Effector memory CD4-positive, alpha-beta T cell (primary cell): ENCODE measurements around the gene ZNF606.

Experiments
- DNase-seq, 3 donors: peaks; one replicate each; pipeline ENCODE4 v3.0.0-alpha.2; 2020
- H3K27ac ChIP-seq: 2 replicates; pipeline ENCODE4 v1.7.0; 2013; ENCODE audit warnings: mild to moderate bottlenecking, low read length, moderate library complexity; ENCODE audit not compliant: insufficient read depth, poor library complexity, severe bottlenecking
- H3K27me3 ChIP-seq: replicated peaks from 2 replicates; pipeline ENCODE4 v1.7.0; 2013; ENCODE audit warnings: mild to moderate bottlenecking, low read length; ENCODE audit not compliant: insufficient read depth, control insufficient read depth, poor library complexity, severe bottlenecking
- H3K36me3 ChIP-seq: 2 replicates; pipeline ENCODE4 v1.7.0; 2013; ENCODE audit warnings: mild to moderate bottlenecking, low read length, moderate library complexity; ENCODE audit not compliant: control insufficient read depth, insufficient read depth
- H3K4me1 ChIP-seq: 2 replicates; pipeline ENCODE4 v1.7.0; 2013; ENCODE audit warnings: low read length, mild to moderate bottlenecking; ENCODE audit not compliant: control insufficient read depth, insufficient read depth, poor library complexity, severe bottlenecking
- H3K4me3 ChIP-seq: 2 replicates; pipeline ENCODE4 v1.7.0; 2013; ENCODE audit warnings: low read length, low read depth, mild to moderate bottlenecking; ENCODE audit not compliant: insufficient read depth, poor library complexity, severe bottlenecking
- H3K9me3 ChIP-seq: 2 replicates; pipeline ENCODE4 v1.7.0; 2013; ENCODE audit warnings: mild to moderate bottlenecking, low read length, moderate library complexity; ENCODE audit not compliant: control insufficient read depth

Gene ZNF606

DNA sequence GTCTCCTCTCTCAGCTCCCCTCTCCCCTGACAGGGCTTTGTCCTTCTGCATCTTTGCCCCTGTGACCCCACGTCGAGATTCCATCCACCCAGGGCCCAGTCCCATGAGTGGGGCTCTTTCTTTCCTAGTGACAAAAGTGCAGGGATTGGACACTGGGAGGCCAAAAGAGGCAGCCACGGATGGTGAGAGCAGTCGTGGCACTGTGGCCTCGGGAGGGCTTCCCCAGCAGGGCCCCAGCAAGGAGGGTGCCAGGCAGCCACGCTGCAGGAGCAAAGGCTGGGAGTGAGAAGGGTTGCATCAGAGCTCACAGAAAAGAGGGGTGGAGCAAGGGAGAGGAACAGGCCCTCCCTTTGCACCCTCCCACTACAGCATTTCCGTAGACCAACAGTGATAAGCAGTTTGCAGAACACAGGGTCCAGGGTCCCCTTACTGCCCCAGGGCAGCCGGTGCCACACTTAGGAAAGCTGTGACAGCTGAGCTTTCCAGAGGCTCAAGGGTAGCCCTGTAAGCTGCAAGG lies 36.1 kb upstream of the ZNF606 start:
- Histone ChIP-seq H3K4me1 (no peaks in the 10 kb centered on the region), H3K4me3 (no peak overlapping the region), H3K9me3 (peaks cover 5% of the 10 kb centered on the region), H3K27me3 (no peaks in the 10 kb centered on the region), H3K36me3 (no peaks in the 10 kb centered on the region), H3K27ac (no peak overlapping the region)
- no peak for DNase-seq

DNA sequence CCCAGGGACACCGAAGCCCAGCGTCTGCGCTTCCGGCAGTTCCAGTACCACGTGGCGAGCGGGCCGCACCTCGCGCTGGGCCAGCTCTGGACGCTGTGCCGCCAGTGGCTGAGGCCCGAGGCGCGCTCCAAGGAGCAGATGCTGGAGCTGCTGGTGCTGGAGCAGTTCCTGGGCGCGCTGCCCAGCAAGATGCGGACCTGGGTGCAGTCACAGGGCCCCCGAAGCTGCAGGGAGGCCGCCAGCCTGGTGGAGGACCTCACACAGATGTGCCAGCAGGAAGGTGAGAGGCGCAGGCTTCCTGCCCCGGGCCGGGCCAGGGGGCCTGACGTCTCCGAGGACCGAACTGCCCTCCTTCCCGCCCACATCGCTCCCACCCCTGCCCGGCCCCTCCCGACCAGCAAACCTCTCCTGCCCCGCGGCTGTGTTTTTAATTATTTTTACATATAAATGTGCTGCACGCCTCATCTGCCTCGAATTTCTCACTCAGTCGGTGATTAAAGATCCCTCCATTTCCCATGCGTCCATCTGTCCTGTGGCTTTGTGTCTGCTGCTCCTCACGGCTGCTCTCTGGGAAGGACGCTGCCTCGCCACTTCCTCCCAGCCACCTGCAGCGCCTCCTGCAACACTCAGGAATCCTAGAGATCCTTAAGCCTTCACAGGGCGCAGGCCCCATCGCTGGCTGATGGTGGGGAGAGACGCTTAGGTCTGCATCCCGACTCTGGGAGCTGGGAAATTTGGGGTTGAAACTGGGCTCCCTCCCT lies 35.5 kb upstream of the ZNF606 start:
- DNase-seq, result no peak
- Histone ChIP-seq H3K4me1 (no peaks in the 10 kb centered on the region), H3K4me3 (no peak overlapping the region), H3K27me3 (no peaks in the 10 kb centered on the region), H3K36me3 (no peaks in the 10 kb centered on the region), H3K9me3 (peaks cover 5% of the 10 kb centered on the region), H3K27ac (no peak overlapping the region)

GRCh38 chr19:58035863-58036262 lies 33.2 kb upstream of the ZNF606 start:
- peaks cover 5% of the 10 kb centered on the region for H3K9me3 ChIP-seq
- no peak overlapping the region for H3K4me3 ChIP-seq
- H3K27me3 ChIP-seq, result no peaks in the 10 kb centered on the region
- no peak overlapping the region for H3K27ac ChIP-seq
- no peaks in the 10 kb centered on the region for H3K4me1 ChIP-seq
- H3K36me3 ChIP-seq, result no peaks in the 10 kb centered on the region
- no peak for DNase-seq

- H3K9me3 ChIP-seq, result no peaks in the 10 kb centered on the region
- no peak overlapping the region for H3K4me3 ChIP-seq
- DNase-seq, result no peak
- H3K36me3 ChIP-seq, result no peaks in the 10 kb centered on the region
- no peaks in the 10 kb centered on the region for H3K4me1 ChIP-seq
- no peaks in the 10 kb centered on the region for H3K27me3 ChIP-seq
- no peak overlapping the region for H3K27ac ChIP-seq
Observed at GRCh38 chr19:58034477-58034793, 31.8 kb upstream of the ZNF606 start.

DNA sequence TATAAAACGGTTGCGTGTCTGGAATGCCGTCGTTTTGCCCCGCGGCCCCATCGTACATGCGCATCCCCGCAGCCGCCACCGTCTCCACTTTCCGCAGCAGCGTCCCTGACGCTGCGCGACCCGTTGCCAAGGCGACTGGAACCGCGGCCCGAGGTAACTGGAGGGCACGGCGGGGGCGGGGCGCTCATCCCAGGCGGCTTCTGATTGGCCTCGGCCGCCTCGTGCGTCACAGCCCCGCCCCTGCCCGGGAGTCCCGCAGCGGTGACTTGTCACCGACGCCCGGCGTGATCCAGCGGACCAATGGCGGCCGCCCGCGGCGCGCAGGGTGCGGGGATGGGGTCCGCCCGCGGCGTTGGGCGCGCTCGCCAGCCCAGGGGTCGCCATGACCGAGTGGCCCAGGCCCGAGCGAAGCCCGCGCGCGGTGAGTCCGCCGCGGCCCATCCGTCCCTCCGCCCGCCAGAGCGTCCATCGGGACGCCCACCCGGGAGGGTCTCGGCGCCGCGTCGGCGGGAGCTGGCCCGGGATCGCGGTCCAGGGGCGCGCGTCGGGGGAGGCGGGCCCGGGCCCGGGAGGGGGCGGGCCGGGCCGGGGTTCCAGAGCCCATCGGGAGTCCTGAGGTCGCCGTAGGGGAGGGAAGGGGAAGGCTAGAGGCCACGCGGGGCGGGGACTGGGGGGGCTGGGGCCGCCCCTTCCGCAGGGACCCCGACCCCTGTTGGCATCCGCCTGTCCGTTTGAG lies 31.3 kb upstream of the ZNF606 start, which contains the start of gene ZSCAN1:
ZSCAN1 (plus strand) TSS at position 285 of the 736 bp plus-strand sequence. CDS start 3,812 bp downstream, outside the sequence.
- no peaks in the 10 kb centered on the region for H3K9me3 ChIP-seq
- no peak within 1 kb of the TSS for H3K4me3 ChIP-seq
- no peak within 1 kb of the TSS for H3K27ac ChIP-seq
- no peaks in the 10 kb centered on the region for H3K4me1 ChIP-seq
- DNase-seq, result no peak
- no peaks in the 10 kb centered on the region for H3K27me3 ChIP-seq
- H3K36me3 ChIP-seq, result no peaks in the 10 kb centered on the region

DNA sequence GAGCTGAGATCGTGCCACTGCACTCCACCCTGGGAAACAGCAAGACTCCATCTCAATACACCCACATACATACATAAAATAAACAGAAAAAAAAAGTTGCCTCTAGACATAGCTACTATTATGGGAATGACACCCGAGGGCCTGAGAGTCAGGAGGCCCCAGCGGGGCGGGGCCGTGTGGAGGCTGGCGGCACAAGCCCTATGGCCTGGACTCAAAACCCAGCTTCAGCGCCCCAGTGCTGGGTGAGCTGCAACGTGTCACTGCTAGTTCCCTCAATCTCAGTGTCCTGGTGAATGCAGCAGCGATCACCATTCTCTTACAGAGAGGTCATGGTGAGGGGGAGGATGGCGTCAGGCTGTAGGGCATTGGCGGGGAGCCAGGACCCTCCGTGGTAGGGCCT lies 22.0 kb upstream of the ZNF606 start:
- no peaks in the 10 kb centered on the region for H3K4me1 ChIP-seq
- no peak overlapping the region for H3K27ac ChIP-seq
- H3K36me3 ChIP-seq, result no peaks in the 10 kb centered on the region
- H3K4me3 ChIP-seq, result no peak overlapping the region
- H3K9me3 ChIP-seq, result no peaks in the 10 kb centered on the region
- no peak for DNase-seq
- H3K27me3 ChIP-seq, result no peaks in the 10 kb centered on the region

DNA sequence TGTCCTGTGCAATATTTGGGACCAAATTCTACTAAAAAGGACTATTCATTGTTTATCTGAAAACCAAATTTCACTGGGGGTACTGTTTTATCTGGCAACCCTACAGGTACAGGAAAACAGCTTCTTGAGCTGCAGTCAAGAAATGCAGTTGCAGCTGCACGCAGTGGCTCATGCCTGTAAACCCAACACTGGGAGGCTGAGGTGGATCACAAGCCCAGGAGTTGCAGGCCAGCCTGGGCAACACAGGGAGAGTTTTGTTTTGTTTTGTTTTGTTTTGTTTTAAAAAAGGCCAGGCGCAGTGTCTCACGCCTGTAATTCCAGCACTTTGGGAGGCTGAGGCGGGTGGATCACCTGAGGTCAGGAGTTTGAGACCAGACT lies 19.7 kb upstream of the ZNF606 start:
- no peak for DNase-seq
- Histone ChIP-seq H3K36me3 (no peaks in the 10 kb centered on the region), H3K27me3 (no peaks in the 10 kb centered on the region), H3K4me1 (no peaks in the 10 kb centered on the region), H3K27ac (no peak overlapping the region), H3K4me3 (no peak overlapping the region), H3K9me3 (no peaks in the 10 kb centered on the region)

DNA sequence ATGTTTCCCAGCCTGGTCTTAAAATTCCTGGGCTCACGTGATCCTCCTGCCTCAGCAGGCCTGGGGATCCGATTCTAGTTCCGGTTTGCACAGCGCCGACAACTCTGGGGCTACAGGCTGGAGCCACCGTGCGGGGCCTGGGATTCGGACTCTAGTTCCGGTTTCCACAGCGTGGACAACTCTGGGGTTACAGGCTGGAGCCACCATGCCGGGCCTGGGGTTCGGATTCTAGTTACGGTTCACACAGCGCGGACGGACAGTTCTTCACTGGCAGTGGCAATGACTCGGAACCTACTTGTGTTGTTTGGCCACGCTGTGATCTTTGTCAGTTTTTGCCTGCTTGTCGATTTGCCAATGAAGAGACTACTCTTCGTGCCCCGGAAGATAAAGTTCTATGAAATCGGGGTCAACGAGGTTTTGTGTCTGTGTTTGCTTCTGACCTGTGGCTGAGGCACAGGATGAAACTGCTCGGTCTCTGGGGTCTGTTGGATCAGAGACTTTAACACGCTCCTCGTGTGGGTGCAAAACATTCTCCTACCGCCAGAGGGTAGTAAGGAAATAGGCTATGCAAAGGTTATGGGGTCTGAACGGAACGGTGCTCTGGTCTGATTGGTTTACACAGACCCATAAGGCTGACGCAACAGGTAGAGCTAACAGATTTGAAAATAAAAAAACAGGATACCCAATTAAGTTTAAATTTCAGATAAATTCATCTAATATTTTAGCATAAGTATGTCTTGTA lies 19.1 kb upstream of the ZNF606 start:
- peak in 1 of 3 donors; percentile 15 for DNase-seq
- H3K4me3 ChIP-seq, result no peak overlapping the region
- no peaks in the 10 kb centered on the region for H3K27me3 ChIP-seq
- H3K36me3 ChIP-seq, result no peaks in the 10 kb centered on the region
- H3K27ac ChIP-seq, result no peak overlapping the region
- H3K4me1 ChIP-seq, result no peaks in the 10 kb centered on the region
- H3K9me3 ChIP-seq, result no peaks in the 10 kb centered on the region

DNA sequence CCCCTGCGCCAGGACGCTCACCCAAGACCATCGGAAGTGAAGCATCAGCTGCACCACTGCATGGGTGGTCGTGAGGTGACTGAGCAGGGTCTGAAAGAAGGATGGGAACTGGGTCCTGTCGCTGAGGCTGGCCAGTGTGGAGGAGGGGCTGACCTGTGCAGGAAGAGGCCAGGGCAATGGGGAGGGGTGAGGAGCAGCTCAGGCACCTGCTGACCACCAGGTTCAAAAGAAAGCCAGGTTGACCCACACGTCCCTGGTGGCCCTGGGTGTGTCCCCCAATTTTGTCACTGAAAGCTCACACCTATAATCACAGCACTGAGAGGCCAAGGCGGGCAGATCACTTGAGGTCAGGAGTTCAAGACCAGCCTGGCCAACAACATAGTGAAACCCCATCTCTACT lies 17.5 kb upstream of the ZNF606 start:
- no peaks in the 10 kb centered on the region for H3K36me3 ChIP-seq
- no peak for DNase-seq
- H3K4me3 ChIP-seq, result no peak overlapping the region
- H3K27ac ChIP-seq, result no peak overlapping the region
- no peaks in the 10 kb centered on the region for H3K4me1 ChIP-seq
- no peaks in the 10 kb centered on the region for H3K9me3 ChIP-seq
- no peaks in the 10 kb centered on the region for H3K27me3 ChIP-seq

DNA sequence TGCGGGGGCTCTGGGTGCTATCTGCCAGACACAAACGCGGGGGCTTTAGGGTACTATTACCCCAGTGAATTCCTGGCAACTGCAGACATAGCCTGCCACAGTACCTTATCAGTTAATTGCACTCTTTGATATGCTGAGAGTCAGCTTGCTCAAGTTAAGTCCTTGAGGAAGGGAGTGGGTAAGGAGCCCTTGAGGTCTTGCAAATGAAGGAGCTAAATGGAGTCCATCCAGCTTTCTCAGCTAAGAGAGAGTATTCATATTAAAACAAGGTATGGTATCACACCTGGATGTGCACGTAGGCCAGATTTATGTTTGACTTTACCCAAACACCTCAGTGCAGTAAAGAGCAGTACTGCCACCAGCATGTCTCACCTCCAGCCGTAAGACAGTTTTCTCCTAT lies 11.5 kb upstream of the ZNF606 start:
- Histone ChIP-seq H3K9me3 (peaks cover 13% of the 10 kb centered on the region), H3K36me3 (no peaks in the 10 kb centered on the region), H3K4me3 (no peak overlapping the region), H3K27ac (no peak overlapping the region), H3K27me3 (no peaks in the 10 kb centered on the region), H3K4me1 (no peaks in the 10 kb centered on the region)
- no peak for DNase-seq
